ENCODE measurements around the gene CIB2. TPM values are rescaled to one million over a fixed set of nuclear protein-coding genes. Genes with fewer than 3 reads are reported as not detected.

CIB2 gene
- total RNA-seq, 4 donors from 2014 or later: 8.4 to 19.5 (median 9.5) TPM

GRCh38 chr15:78146425-78147154 lies 15.3 kb upstream of the CIB2 start:
- intact Hi-C loops (cut with DNase I; ENCODE audit: low total_unique reads): no loop called here
- WGBS, 2 donors (ENCODE audit: low coverage in 1 of 2): 92 to 93% methylated on average over 2 to 4 of the region's 4 CpGs
- Histone ChIP-seq H3K9me3 (no peaks in the 10 kb centered on the region), H3K4me1 (peaks cover 11 to 30% (median 23%) of the 10 kb centered on the region in 4 donors), H3K36me3 (no peaks in the 10 kb centered on the region), H3K4me3 (no peak overlapping the region), H3K27me3 (no peaks in the 10 kb centered on the region), H3K27ac (no peak overlapping the region)
- TF ChIP-seq CTCF (IDR thresholded peaks at IDR 0.05) (no peak), POLR2AphosphoS5 (IDR thresholded peaks at IDR 0.05) (no peak), EP300 (IDR thresholded peaks at IDR 0.05; ENCODE audit: low read depth) (no peak), POLR2A (IDR thresholded peaks at IDR 0.05) (no peak)
- DNase-seq: no peak
- in situ Hi-C loops (cut with MboI; ENCODE audit: low pct_ligation_motif_present in 1 of 4, low pct_unique_long_range_greater_than_20kb in 1 of 4, low sequenced_read_pairs in 3 of 4): loop anchor here in 1 of 4 donors (25.0 kb wide), 1 partner anchor 291 kb away; the partner anchor contains the start of gene IREB2

- in situ Hi-C loops (cut with MboI; ENCODE audit: low pct_ligation_motif_present in 1 of 4, low pct_unique_long_range_greater_than_20kb in 1 of 4, low sequenced_read_pairs in 3 of 4): loop anchor here in 1 of 4 donors (25.0 kb wide), 1 partner anchor 295 kb away; the partner anchor contains the start of gene IREB2
- no peak for TF ChIP-seq POLR2AphosphoS5 (IDR thresholded peaks at IDR 0.05)
- TF ChIP-seq CTCF (IDR thresholded peaks at IDR 0.05): no peak
- no peak for TF ChIP-seq EP300 (IDR thresholded peaks at IDR 0.05; ENCODE audit: low read depth)
- no peak for TF ChIP-seq POLR2A (IDR thresholded peaks at IDR 0.05)
- H3K36me3 ChIP-seq: no peaks in the 10 kb centered on the region
- H3K27ac ChIP-seq: no peak overlapping the region
- H3K27me3 ChIP-seq: no peaks in the 10 kb centered on the region
- H3K4me1 ChIP-seq: peaks cover 5 to 22% (median 8%) of the 10 kb centered on the region in 4 donors
- H3K4me3 ChIP-seq: no peak overlapping the region
- 80 to 93% methylated on average over 1 to 3 of the region's 3 CpGs for WGBS, 2 donors (ENCODE audit: low coverage in 1 of 2)
- no peaks in the 10 kb centered on the region for H3K9me3 ChIP-seq
- intact Hi-C loops (cut with DNase I; ENCODE audit: low total_unique reads): no loop called here
- no peak for DNase-seq
Measured at GRCh38 chr15:78142332-78142731, 11.1 kb upstream of the CIB2 start.

- Histone ChIP-seq H3K27ac (peak overlapping the region; percentile 57 to 63 (median 58)), H3K4me3 (no peak overlapping the region), H3K27me3 (no peaks in the 10 kb centered on the region), H3K9me3 (no peaks in the 10 kb centered on the region), H3K4me1 (peaks cover 5 to 22% (median 8%) of the 10 kb centered on the region in 4 donors), H3K36me3 (no peaks in the 10 kb centered on the region)
- TF ChIP-seq EP300 (IDR thresholded peaks at IDR 0.05; ENCODE audit: low read depth): no peak
- peak in 1 of 3 donors; percentile 16 for TF ChIP-seq POLR2AphosphoS5 (IDR thresholded peaks at IDR 0.05)
- TF ChIP-seq CTCF (IDR thresholded peaks at IDR 0.05): peak in 2 of 5 experiments; percentile 53 to 59
- in situ Hi-C loops (cut with MboI; ENCODE audit: low pct_ligation_motif_present in 1 of 4, low pct_unique_long_range_greater_than_20kb in 1 of 4, low sequenced_read_pairs in 3 of 4) (loop anchor here in 1 of 4 donors (25.0 kb wide), 1 partner anchor 297 kb away; the partner anchor contains the start of gene IREB2), intact Hi-C loops (cut with DNase I; ENCODE audit: low total_unique reads) (no loop called here)
- no peak for DNase-seq
Measured at GRCh38 chr15:78140292-78140691, 9.0 kb upstream of the CIB2 start.

- H3K27me3 ChIP-seq: no peaks in the 10 kb centered on the region
- intact Hi-C loops (cut with DNase I; ENCODE audit: low total_unique reads) (no loop called here), in situ Hi-C loops (cut with MboI; ENCODE audit: low pct_ligation_motif_present in 1 of 4, low pct_unique_long_range_greater_than_20kb in 1 of 4, low sequenced_read_pairs in 3 of 4) (loop anchor here in 1 of 4 donors (25.0 kb wide), 1 partner anchor 298 kb away; the partner anchor contains the start of gene IREB2)
- TF ChIP-seq POLR2AphosphoS5 (IDR thresholded peaks at IDR 0.05) (no peak), CTCF (IDR thresholded peaks at IDR 0.05) (no peak), POLR2A (IDR thresholded peaks at IDR 0.05) (no peak), EP300 (IDR thresholded peaks at IDR 0.05; ENCODE audit: low read depth) (no peak)
- peaks cover 5 to 22% (median 8%) of the 10 kb centered on the region in 4 donors for H3K4me1 ChIP-seq
- 85 to 100% methylated on average over 2 to 5 of the region's 5 CpGs for WGBS, 2 donors (ENCODE audit: low coverage in 1 of 2)
- no peak for DNase-seq
- H3K4me3 ChIP-seq: no peak overlapping the region
- H3K36me3 ChIP-seq: no peaks in the 10 kb centered on the region
- H3K27ac ChIP-seq: peak overlapping the region; percentile 42 to 63 (median 58)
- no peaks in the 10 kb centered on the region for H3K9me3 ChIP-seq
Measured at GRCh38 chr15:78139578-78139977, 8.3 kb upstream of the CIB2 start.

Data from transverse colon (tissue), 4 donors.